C4-2B (cell line): ENCODE results near the gene RAB40C.

ENCODE experiments used
- H3K27ac ChIP-seq: fragments of 450-650 bp; 2 replicates; pipeline ENCODE4 v1.5.1; 2017
- CTCF ChIP-seq: fragments of 450-650 bp; conservative IDR thresholded peaks from 2 replicates; pipeline ENCODE4 v1.5.1; 2017; ENCODE audit warnings: mild to moderate bottlenecking
- ZFX ChIP-seq: fragments of 450-650 bp; IDR thresholded peaks from 2 replicates; pipeline ENCODE4 v1.6.1; 2017

RAB40C gene

GRCh38 chr16:619476-620100 lies 29.7 kb downstream of the RAB40C start:
- no peak overlapping the region for H3K27ac ChIP-seq
- TF ChIP-seq ZFX, result no peak
- no peak for TF ChIP-seq CTCF

GRCh38 chr16:620700-621525 lies 31.0 kb downstream of the RAB40C start:
- no peak for TF ChIP-seq CTCF
- TF ChIP-seq ZFX, result no peak
- H3K27ac ChIP-seq, result no peak overlapping the region

GRCh38 chr16:621526-622105 lies 31.8 kb downstream of the RAB40C start:
- TF ChIP-seq CTCF (no peak), ZFX (no peak)
- H3K27ac ChIP-seq, result no peak overlapping the region

- H3K27ac ChIP-seq, result no peak overlapping the region
- TF ChIP-seq ZFX (no peak), CTCF (no peak)
These were observed 33.0 kb downstream of the RAB40C start for GRCh38 chr16:622920-623280.

GRCh38 chr16:624526-625070 lies 34.7 kb downstream of the RAB40C start:
- TF ChIP-seq ZFX (no peak), CTCF (no peak)
- no peak overlapping the region for H3K27ac ChIP-seq

GRCh38 chr16:625117-625976 lies 35.5 kb downstream of the RAB40C start:
- TF ChIP-seq ZFX (no peak), CTCF (no peak)

More at GRCh38 chr16:625117-625976, 35.5 kb downstream of the RAB40C start:
- no peak overlapping the region for H3K27ac ChIP-seq
